GM23248 (cell line): ENCODE results near the gene RABGAP1L. TPM values are rescaled to one million over a fixed set of nuclear protein-coding genes. Genes with fewer than 3 reads are reported as not detected.

Experiments used
- DNase-seq: peaks from one replicate; pipeline ENCODE4 v3.0.0-alpha.2; 2015
- H2AFZ ChIP-seq: fragments of 200-600 bp; sonication (generic); 2 replicates; pipeline ENCODE4 v1.6.1; 2016; ENCODE audit warnings: antibody characterized with exemption
- H3F3A ChIP-seq: fragments of 200-600 bp; sonication (generic); 2 replicates; pipeline ENCODE4 v1.6.1; 2016; ENCODE audit warnings: mild to moderate bottlenecking, antibody characterized with exemption, mixed run types; ENCODE audit not compliant: insufficient read depth
- H3K27ac ChIP-seq: fragments of 200-600 bp; sonication (generic); 2 replicates; pipeline ENCODE4 v1.5.1; 2016; ENCODE audit warnings: mild to moderate bottlenecking
- H3K27me3 ChIP-seq: fragments of 200-600 bp; sonication (generic); replicated peaks from 2 replicates; pipeline ENCODE4 v1.6.1; 2016; ENCODE audit warnings: mild to moderate bottlenecking; ENCODE audit not compliant: insufficient read depth
- H3K36me3 ChIP-seq: fragments of 200-600 bp; sonication (generic); 2 replicates; pipeline ENCODE4 v1.6.1; 2016; ENCODE audit warnings: low read depth, mild to moderate bottlenecking
- H3K4me1 ChIP-seq: fragments of 200-600 bp; sonication (generic); 2 replicates; pipeline ENCODE4 v1.6.1; 2016; ENCODE audit warnings: mild to moderate bottlenecking; ENCODE audit not compliant: insufficient read depth
- H3K4me2 ChIP-seq: fragments of 200-600 bp; sonication (generic); one replicate; pipeline ENCODE4 v1.6.1; 2016; ENCODE audit warnings: mild to moderate bottlenecking; ENCODE audit not compliant: unreplicated experiment
- H3K4me3 ChIP-seq: fragments of 200-600 bp; sonication (generic); 2 replicates; pipeline ENCODE4 v1.5.1; 2016; ENCODE audit warnings: mild to moderate bottlenecking
- H3K79me2 ChIP-seq: fragments of 200-600 bp; sonication (generic); 2 replicates; pipeline ENCODE4 v1.6.1; 2016; ENCODE audit warnings: mild to moderate bottlenecking; ENCODE audit not compliant: insufficient read depth
- H3K9ac ChIP-seq: fragments of 200-600 bp; sonication (generic); 2 replicates; pipeline ENCODE4 v1.6.1; 2016; ENCODE audit warnings: mild to moderate bottlenecking
- H3K9me2 ChIP-seq: fragments of 200-600 bp; sonication (generic); 2 replicates; pipeline ENCODE4 v1.6.1; 2016; ENCODE audit warnings: mixed run types, mild to moderate bottlenecking, moderate library complexity; ENCODE audit not compliant: insufficient read depth
- H3K9me3 ChIP-seq: fragments of 200-600 bp; sonication (generic); one replicate; pipeline ENCODE4 v1.6.1; 2017; ENCODE audit warnings: low read depth
- H4K20me1 ChIP-seq: fragments of 200-600 bp; sonication (generic); 2 replicates; pipeline ENCODE4 v1.6.0; 2016; ENCODE audit not compliant: insufficient read depth
- EZH2 ChIP-seq: fragments of 200-600 bp; sonication (generic); IDR thresholded peaks from 2 replicates; pipeline ENCODE4 v1.6.1; 2018; ENCODE audit warnings: antibody characterized with exemption, mild to moderate bottlenecking; ENCODE audit not compliant: insufficient read depth, poor library complexity, severe bottlenecking
- EZH2phosphoT487 ChIP-seq: fragments of 200-600 bp; sonication (generic); IDR thresholded peaks from 2 replicates; pipeline ENCODE4 v1.6.1; 2018; ENCODE audit warnings: antibody characterized with exemption, moderate library complexity, mild to moderate bottlenecking, low read depth; ENCODE audit not compliant: insufficient read depth
- WGBS, 2 experiments: methylation state at CpG; one replicate each; pipeline ENCODE4 v1.1.6; 2015 to 2017; ENCODE audit warnings: low lambda C conversion rate in 2 of 2, low coverage in 1 of 2; ENCODE audit errors: missing lambda C conversion rate in 2 of 2; 5-methylcytosine and 5-hydroxymethylcytosine counted together
- in situ Hi-C: fragments of 300-500 bp; cut with MboI; formaldehyde crosslinking; loops from 2 replicates; pipeline ENCODE4 v1.15.0; 2020
- polyA plus RNA-seq: library from polyadenylated mRNA; unstranded; fragments of >200 nt; fragmentation: Nextera tagmentation; extraction: Ambion mirVana; gene quantifications from 2 replicates; pipeline ENCODE4 v1.2.1, GENCODE V29; 2016
- total RNA-seq: library from RNA; depleted of rRNA; stranded (reverse); fragments of >200 nt; shearing (Covaris generic); gene quantifications from 2 replicates; pipeline ENCODE4 v1.2.3, GENCODE V29; 2014

The RABGAP1L gene
- total and polyA plus RNA-seq, 2 experiments from 2014 or later, result 13.7 to 21.6 TPM

DNA sequence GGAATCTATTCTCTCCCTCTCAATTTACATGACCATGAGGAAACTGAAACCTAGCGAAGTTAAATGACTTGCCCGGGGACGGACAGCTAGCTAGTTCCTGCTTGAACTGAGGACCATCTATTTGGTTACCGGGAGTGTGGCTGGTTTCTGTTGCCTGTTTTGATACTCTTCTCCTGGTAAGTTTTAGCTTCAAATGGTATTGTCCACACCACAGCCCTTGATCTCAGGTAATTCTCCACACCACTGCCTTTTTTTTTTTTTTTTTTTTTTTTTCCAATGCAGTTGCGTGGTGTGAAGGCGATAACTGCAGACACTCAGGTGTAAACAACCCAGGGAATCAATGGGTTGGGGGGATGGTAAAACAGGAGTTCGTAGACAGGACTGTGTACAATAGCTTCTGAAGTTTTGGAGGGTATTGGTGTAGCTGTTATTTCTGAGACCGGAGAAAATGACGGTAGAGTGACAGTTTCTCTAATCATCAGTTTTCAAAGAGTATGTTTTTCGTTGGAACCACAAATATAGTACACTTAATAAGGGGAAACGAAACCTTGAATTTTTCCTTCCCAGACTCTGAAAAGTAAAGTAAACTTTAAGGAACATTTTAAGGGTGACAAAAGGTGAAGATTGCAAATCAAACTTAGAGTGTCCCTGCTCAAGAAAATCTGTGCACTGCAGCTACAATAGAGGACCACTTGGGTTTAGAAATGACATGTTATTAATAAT is 715.2 kb downstream of the RABGAP1L start:
- DNase-seq, result no peak
- Histone ChIP-seq H3K4me1 (no peaks in the 10 kb centered on the region), H3F3A (no peaks in the 10 kb centered on the region), H3K27ac (no peak overlapping the region), H3K36me3 (no peaks in the 10 kb centered on the region), H3K9me2 (no peaks in the 10 kb centered on the region), H3K79me2 (no peaks in the 10 kb centered on the region), H3K4me3 (no peak overlapping the region), H2AFZ (no peak overlapping the region; the same call in 1 of the 2 replicates), H3K9ac (no peak overlapping the region), H4K20me1 (no peaks in the 10 kb centered on the region), H3K27me3 (no peaks in the 10 kb centered on the region), H3K4me2 (no peak overlapping the region), H3K9me3 (no peaks in the 10 kb centered on the region)
- in situ Hi-C loops, result no loop called here
- TF ChIP-seq EZH2phosphoT487 (no peak), EZH2 (no peak)
- 45 to 50% methylated on average over 11 of the region's 11 CpGs for whole genome bisulfite sequencing, 2 experiments

DNA sequence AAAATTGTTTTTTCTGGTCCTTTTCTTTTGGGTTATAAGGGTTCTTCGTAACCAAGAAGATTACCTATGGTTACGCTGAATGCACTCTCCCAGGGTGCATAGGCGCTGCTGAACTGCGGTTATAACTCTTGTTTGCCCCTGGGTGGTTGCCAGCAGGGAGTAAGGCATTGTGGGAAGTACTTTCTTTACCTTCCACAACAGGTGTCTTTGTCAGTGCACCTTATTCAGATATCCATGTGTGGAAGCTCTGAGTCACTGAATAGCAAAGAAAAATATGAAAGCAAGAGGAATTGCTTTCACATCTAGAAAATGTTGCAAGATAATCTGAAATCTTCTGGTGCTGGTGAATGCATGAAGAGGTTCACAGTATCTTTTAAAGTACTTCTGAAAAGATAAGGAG is 716.0 kb downstream of the RABGAP1L start:
- Histone ChIP-seq H3K9me2 (no peaks in the 10 kb centered on the region), H3K4me2 (no peak overlapping the region), H3K36me3 (no peaks in the 10 kb centered on the region), H3K4me3 (no peak overlapping the region), H2AFZ (no peak overlapping the region), H3K79me2 (no peaks in the 10 kb centered on the region), H3F3A (no peaks in the 10 kb centered on the region), H3K27ac (no peak overlapping the region), H3K9me3 (no peaks in the 10 kb centered on the region), H3K9ac (no peak overlapping the region), H3K4me1 (no peaks in the 10 kb centered on the region), H3K27me3 (no peaks in the 10 kb centered on the region), H4K20me1 (no peaks in the 10 kb centered on the region)
- WGBS, 2 experiments, result 94 to 97% methylated on average over 4 of the region's 4 CpGs
- no peak for TF ChIP-seq EZH2phosphoT487
- TF ChIP-seq EZH2, result no peak
- no peak for DNase-seq
- in situ Hi-C loops, result no loop called here

DNA sequence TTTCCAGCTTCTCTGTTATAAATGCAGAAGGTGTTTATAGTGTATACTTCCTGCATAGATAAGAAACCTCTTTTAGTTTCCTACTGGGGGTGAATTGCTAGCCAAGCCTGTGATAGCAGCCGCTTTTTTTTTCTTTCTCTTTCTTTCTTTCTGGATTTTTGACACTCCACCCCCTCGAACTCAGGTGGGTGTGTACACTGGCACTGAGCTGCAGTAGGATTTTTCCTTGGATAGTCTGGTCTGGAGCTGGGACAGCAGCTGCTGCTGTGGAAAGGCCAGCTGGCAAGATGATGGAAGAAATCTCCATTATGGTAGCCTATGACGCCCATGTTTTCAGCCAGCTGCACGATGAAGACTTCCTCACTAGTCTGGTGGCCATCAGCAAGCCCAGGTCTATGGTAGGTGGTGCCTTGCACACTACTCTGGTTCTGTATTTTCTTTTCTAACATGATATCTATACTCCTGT is 717.9 kb downstream of the RABGAP1L start:
- in situ Hi-C loops, result no loop called here
- no peak for DNase-seq
- no peak overlapping the region for H3K4me3 ChIP-seq

DNA sequence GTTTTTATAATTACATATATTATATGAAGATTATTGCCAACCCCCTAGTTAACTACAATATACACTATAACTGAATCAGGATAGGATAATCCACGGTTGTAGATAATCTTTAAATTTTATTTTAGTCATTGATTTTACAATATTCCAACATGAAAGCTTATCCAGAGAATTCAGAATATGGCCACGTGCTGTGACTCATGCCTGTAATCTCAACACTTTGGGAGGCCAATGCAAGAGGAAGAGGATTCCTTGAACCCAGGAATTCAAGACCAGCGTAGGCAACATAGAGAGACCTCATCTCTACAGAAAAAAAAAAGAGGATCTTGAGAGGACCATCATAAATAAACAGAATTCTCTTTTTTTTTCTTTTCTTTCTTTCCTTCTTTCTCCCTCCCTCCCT is 720.9 kb downstream of the RABGAP1L start:
- in situ Hi-C loops, result no loop called here
- DNase-seq, result no peak
- no peaks in the 10 kb centered on the region for H3K36me3 ChIP-seq
- no peaks in the 10 kb centered on the region for H3K9me2 ChIP-seq
- no peak overlapping the region for H3K27ac ChIP-seq
- no peak overlapping the region for H3K4me3 ChIP-seq
- no peak overlapping the region for H2AFZ ChIP-seq
- no peaks in the 10 kb centered on the region for H4K20me1 ChIP-seq
- H3K4me2 ChIP-seq, result no peak overlapping the region
- H3K27me3 ChIP-seq, result no peaks in the 10 kb centered on the region
- no peaks in the 10 kb centered on the region for H3K79me2 ChIP-seq
- TF ChIP-seq EZH2phosphoT487 (no peak), EZH2 (no peak)
- H3K9me3 ChIP-seq, result no peaks in the 10 kb centered on the region
- H3K4me1 ChIP-seq, result no peaks in the 10 kb centered on the region
- H3F3A ChIP-seq, result no peaks in the 10 kb centered on the region
- WGBS, 2 experiments, result 85 to 88% methylated on average over 3 of the region's 3 CpGs
- no peak overlapping the region for H3K9ac ChIP-seq

More for the DNA sequence above, 717.9 kb downstream of the RABGAP1L start:
- H3K9me3 ChIP-seq, result no peaks in the 10 kb centered on the region
- no peak overlapping the region for H3K27ac ChIP-seq
- H3K9me2 ChIP-seq, result no peaks in the 10 kb centered on the region
- 68 to 73% methylated on average over 4 of the region's 4 CpGs for WGBS, 2 experiments
- TF ChIP-seq EZH2 (no peak), EZH2phosphoT487 (no peak)
- no peak overlapping the region; the same call in 1 of the 2 replicates for H2AFZ ChIP-seq
- H3K9ac ChIP-seq, result no peak overlapping the region
- H3K4me1 ChIP-seq, result no peaks in the 10 kb centered on the region
- no peaks in the 10 kb centered on the region for H3K36me3 ChIP-seq
- H3K4me2 ChIP-seq, result no peak overlapping the region
- no peaks in the 10 kb centered on the region for H3K79me2 ChIP-seq
- no peaks in the 10 kb centered on the region for H3F3A ChIP-seq
- H3K27me3 ChIP-seq, result no peaks in the 10 kb centered on the region
- H4K20me1 ChIP-seq, result no peaks in the 10 kb centered on the region
